RWPE2 (cell line): ENCODE measurements around the gene NUP62.

Experiments used
- ATAC-seq: fragments of 200-7000 bp; cut with Tn5 transposase; 3 replicates; pipeline ENCODE4 v1.9.1; 2021; ENCODE audit warnings: low read depth
- DNase-seq: peaks from one replicate; pipeline ENCODE4 v3.0.0-alpha.2; 2020; ENCODE audit warnings: low spot score
- H3K27ac ChIP-seq: fragments of 450-650 bp; 2 replicates; pipeline ENCODE4 v1.5.1; 2017; ENCODE audit warnings: mild to moderate bottlenecking; ENCODE audit not compliant: poor library complexity, severe bottlenecking
- H3K27me3 ChIP-seq: fragments of 250-450 bp; sonication (Bioruptor Pico); 2 replicates; pipeline ENCODE4 v1.5.1; 2021; ENCODE audit warnings: mild to moderate bottlenecking, moderate library complexity; ENCODE audit not compliant: insufficient read depth, poor library complexity, severe bottlenecking
- H3K36me3 ChIP-seq: fragments of 250-450 bp; sonication (Bioruptor Pico); 2 replicates; pipeline ENCODE4 v1.5.1; 2020; ENCODE audit warnings: low read depth, mild to moderate bottlenecking, moderate library complexity
- H3K4me1 ChIP-seq: fragments of 250-450 bp; sonication (Bioruptor Pico); 2 replicates; pipeline ENCODE4 v1.5.1; 2021; ENCODE audit warnings: mild to moderate bottlenecking, moderate library complexity; ENCODE audit not compliant: insufficient read depth, poor library complexity, severe bottlenecking
- H3K4me3 ChIP-seq: fragments of 250-450 bp; sonication (Bioruptor Pico); 2 replicates; pipeline ENCODE4 v1.5.1; 2021; ENCODE audit warnings: mild to moderate bottlenecking, moderate library complexity; ENCODE audit not compliant: severe bottlenecking
- H3K9me3 ChIP-seq: fragments of 250-450 bp; sonication (Bioruptor Pico); 2 replicates; pipeline ENCODE4 v1.5.1; 2021; ENCODE audit warnings: mild to moderate bottlenecking, moderate library complexity; ENCODE audit not compliant: severe bottlenecking
- TF ChIP-seq, protein P1 (sequence below): fragments of 450-650 bp; IDR thresholded peaks from one replicate; pipeline ENCODE4 v1.5.1; 2017; ENCODE audit warnings: mild to moderate bottlenecking, moderate library complexity; ENCODE audit not compliant: poor library complexity, severe bottlenecking

The NUP62 gene

DNA sequence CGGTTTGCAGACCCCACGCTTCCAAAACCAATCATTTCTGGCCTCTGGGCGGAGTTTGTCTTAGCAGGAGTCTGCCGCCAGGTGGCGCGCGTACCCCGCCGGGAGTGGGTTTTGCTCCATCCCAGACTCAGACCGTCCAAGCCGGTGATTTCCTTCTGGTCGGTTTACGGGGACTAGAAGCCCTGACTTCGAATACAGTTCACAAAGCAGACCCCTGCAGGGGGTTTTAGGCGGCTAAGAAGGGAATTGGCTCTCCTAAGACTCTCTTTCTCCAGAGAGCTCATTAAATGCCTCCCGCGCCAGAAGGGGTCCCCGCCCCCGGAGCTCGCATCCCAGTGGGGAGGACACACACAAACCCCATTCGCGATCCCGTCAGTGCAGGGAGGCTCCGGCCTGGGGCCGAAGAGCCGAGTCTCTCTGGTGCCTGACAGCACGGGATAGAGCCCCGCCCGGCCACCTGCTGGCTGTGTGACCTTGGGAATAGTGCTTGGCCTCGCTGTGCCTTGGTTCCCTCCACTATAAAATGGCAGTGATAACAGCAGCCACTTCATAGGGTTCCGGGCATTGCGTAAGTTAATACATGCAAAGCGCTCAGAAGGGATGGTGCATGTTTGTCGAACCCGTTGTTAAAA is 8.6 kb upstream of the NUP62 start:
- TF ChIP-seq, protein P1, sequence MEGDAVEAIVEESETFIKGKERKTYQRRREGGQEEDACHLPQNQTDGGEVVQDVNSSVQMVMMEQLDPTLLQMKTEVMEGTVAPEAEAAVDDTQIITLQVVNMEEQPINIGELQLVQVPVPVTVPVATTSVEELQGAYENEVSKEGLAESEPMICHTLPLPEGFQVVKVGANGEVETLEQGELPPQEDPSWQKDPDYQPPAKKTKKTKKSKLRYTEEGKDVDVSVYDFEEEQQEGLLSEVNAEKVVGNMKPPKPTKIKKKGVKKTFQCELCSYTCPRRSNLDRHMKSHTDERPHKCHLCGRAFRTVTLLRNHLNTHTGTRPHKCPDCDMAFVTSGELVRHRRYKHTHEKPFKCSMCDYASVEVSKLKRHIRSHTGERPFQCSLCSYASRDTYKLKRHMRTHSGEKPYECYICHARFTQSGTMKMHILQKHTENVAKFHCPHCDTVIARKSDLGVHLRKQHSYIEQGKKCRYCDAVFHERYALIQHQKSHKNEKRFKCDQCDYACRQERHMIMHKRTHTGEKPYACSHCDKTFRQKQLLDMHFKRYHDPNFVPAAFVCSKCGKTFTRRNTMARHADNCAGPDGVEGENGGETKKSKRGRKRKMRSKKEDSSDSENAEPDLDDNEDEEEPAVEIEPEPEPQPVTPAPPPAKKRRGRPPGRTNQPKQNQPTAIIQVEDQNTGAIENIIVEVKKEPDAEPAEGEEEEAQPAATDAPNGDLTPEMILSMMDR, result peak; percentile 96
- no peaks in the 10 kb centered on the region for H3K36me3 ChIP-seq
- no peaks in the 10 kb centered on the region for H3K4me1 ChIP-seq
- H3K27me3 ChIP-seq, result no peaks in the 10 kb centered on the region
- H3K27ac ChIP-seq, result no peak overlapping the region
- DNase-seq (no peak), ATAC-seq (peak; percentile 84)
- H3K4me3 ChIP-seq, result peak overlapping the region; percentile 12
- no peaks in the 10 kb centered on the region for H3K9me3 ChIP-seq

DNA sequence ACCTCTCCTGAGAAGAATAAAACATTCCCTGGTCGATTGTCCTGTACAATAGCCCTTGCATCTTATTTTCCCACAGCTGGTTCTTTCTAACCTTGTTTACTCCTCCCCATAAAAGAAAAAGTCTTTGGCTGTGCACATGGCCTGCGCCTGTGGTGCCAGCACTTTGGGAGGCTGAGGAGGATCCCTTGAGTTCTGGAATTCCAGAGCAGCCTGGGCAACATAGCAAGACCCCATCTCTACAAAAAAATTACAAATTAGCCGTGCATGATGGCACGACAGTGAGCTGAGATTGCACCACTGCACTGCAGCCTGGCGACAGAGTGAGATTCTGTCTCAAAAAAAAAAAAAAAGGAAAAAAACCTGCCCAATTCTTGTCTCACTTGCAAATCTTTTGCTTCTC is 7.2 kb upstream of the NUP62 start:
- Histone ChIP-seq H3K27ac (no peak overlapping the region), H3K4me3 (no peak overlapping the region), H3K27me3 (no peaks in the 10 kb centered on the region), H3K4me1 (peaks cover 5% of the 10 kb centered on the region), H3K9me3 (no peaks in the 10 kb centered on the region), H3K36me3 (no peaks in the 10 kb centered on the region; the same call in none of the 2 replicates)
- ATAC-seq (no peak), DNase-seq (no peak)
- TF ChIP-seq, protein P1, result no peak

DNA sequence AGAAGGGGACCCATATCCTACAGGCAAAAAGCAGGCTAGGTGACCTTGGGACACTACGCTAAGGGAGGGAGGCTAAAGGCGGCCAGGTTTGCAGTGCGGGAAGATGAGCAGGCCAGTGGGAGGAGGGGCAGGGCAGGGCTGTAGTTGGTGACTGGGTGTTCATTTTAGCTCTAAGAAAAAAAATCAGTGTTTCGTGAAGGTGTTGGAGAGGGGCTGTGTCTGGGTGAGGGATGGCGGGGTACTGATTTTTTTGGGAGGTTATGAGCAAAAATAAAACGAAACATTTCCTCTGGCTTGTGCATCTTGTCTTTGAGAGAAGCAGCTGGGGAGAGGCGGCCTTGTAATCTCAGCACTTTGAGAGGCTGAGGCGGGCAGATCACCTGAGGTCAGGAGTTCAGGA is 4.3 kb upstream of the NUP62 start:
- Histone ChIP-seq H3K27ac (no peak overlapping the region), H3K9me3 (no peaks in the 10 kb centered on the region), H3K4me1 (peaks cover 5% of the 10 kb centered on the region), H3K27me3 (no peaks in the 10 kb centered on the region), H3K4me3 (no peak overlapping the region), H3K36me3 (peaks cover 8% of the 10 kb centered on the region)
- TF ChIP-seq, protein P1, result no peak
- no peak for ATAC-seq
- DNase-seq, result no peak

DNA sequence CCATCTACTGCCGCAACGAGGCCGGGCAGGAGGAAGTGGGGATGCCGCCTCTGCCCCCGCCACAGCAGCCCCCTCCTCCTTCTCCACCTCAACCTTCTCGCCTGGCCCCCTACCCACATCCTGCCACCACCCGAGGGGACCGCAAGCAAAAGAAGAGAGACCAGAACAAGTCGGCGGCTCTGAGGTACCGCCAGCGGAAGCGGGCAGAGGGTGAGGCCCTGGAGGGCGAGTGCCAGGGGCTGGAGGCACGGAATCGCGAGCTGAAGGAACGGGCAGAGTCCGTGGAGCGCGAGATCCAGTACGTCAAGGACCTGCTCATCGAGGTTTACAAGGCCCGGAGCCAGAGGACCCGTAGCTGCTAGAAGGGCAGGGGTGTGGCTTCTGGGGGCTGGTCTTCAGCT is 3.4 kb upstream of the NUP62 start:
- peak overlapping the region; percentile 78 for H3K27ac ChIP-seq
- peaks cover 10% of the 10 kb centered on the region for H3K4me1 ChIP-seq
- ATAC-seq, result no peak
- no peak for DNase-seq
- no peak overlapping the region for H3K4me3 ChIP-seq
- no peaks in the 10 kb centered on the region for H3K9me3 ChIP-seq
- H3K27me3 ChIP-seq, result no peaks in the 10 kb centered on the region
- H3K36me3 ChIP-seq, result peaks cover 13% of the 10 kb centered on the region
- TF ChIP-seq, protein P1, result no peak

DNA sequence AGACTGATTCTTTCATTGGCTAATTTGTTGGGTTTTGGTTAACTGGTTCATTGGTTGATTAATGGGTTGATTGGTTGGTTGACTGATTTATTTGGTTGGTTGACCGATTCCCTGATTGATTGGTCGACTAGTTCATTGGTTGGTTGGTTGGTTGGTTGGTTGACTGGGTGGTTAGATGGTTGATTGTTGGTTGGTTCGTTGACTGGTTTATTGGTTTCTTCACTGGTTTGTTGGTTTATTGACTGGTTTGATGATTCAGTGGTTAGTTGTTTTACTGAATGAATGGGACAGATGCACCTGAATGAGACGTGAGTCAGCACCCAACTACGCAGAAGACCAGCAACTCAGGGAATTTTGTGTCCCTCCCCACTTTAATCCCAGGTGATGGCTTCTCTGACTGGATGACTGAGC is 2.7 kb upstream of the NUP62 start:
- TF ChIP-seq, protein P1, result no peak
- H3K27ac ChIP-seq, result peak overlapping the region; percentile 78
- H3K36me3 ChIP-seq, result peaks cover 20% of the 10 kb centered on the region
- no peak overlapping the region for H3K4me3 ChIP-seq
- no peaks in the 10 kb centered on the region for H3K27me3 ChIP-seq
- DNase-seq (no peak), ATAC-seq (peak; percentile 72)
- H3K4me1 ChIP-seq, result peaks cover 11% of the 10 kb centered on the region
- no peaks in the 10 kb centered on the region for H3K9me3 ChIP-seq
